Parathyroid adenoma (tissue), 2 donors: Measurements from ENCODE around the gene KIAA0753.

Experiments
- H2AFZ ChIP-seq: fragments of 300-600 bp; sonication (generic); one replicate; pipeline ENCODE4 v1.7.0; 2017; ENCODE audit warnings: antibody characterized with exemption, mild to moderate bottlenecking
- H3K27ac ChIP-seq: fragments of 300-600 bp; sonication (generic); one replicate; pipeline ENCODE4 v1.7.0; 2017
- H3K27me3 ChIP-seq: fragments of 300-600 bp; sonication (generic); one replicate; pipeline ENCODE4 v1.7.0; 2017; ENCODE audit warnings: low read length; ENCODE audit not compliant: control insufficient read depth, insufficient read depth
- H3K36me3 ChIP-seq: fragments of 300-600 bp; sonication (generic); one replicate; pipeline ENCODE4 v1.7.0; 2017; ENCODE audit warnings: low read length; ENCODE audit not compliant: control insufficient read depth, insufficient read depth
- H3K4me1 ChIP-seq: fragments of 300-600 bp; sonication (generic); one replicate; pipeline ENCODE4 v1.7.0; 2017; ENCODE audit warnings: control low read depth
- H3K4me2 ChIP-seq: fragments of 300-600 bp; sonication (generic); one replicate; pipeline ENCODE4 v1.7.0; 2017; ENCODE audit warnings: low read length
- H3K4me3 ChIP-seq: fragments of 300-600 bp; sonication (generic); one replicate; pipeline ENCODE4 v1.7.0; 2017; ENCODE audit warnings: low read depth, low read length
- H3K79me2 ChIP-seq: fragments of 300-600 bp; sonication (generic); one replicate; pipeline ENCODE4 v1.7.0; 2017; ENCODE audit warnings: control low read depth
- H3K9ac ChIP-seq: fragments of 300-600 bp; sonication (generic); one replicate; pipeline ENCODE4 v1.7.0; 2017; ENCODE audit warnings: mild to moderate bottlenecking
- H3K9me3 ChIP-seq: fragments of 300-600 bp; sonication (generic); one replicate; pipeline ENCODE4 v1.7.0; 2017; ENCODE audit warnings: low read length; ENCODE audit not compliant: control insufficient read depth
- CTCF ChIP-seq: fragments of 300-600 bp; sonication (generic); IDR thresholded peaks from one replicate; pipeline ENCODE4 v1.7.0; 2017; ENCODE audit warnings: antibody characterized with exemption, mild to moderate bottlenecking
- donor health status: primary hyperparathyroidism.

The KIAA0753 gene

GRCh38 chr17:6547336-6547735 is 93.2 kb downstream of the KIAA0753 start:
- no peak for TF ChIP-seq CTCF
- no peaks in the 10 kb centered on the region for H3K79me2 ChIP-seq
- no peak overlapping the region for H3K27ac ChIP-seq
- no peak overlapping the region for H2AFZ ChIP-seq
- no peak overlapping the region for H3K4me3 ChIP-seq
- no peaks in the 10 kb centered on the region for H3K4me1 ChIP-seq
- H3K27me3 ChIP-seq, result no peaks in the 10 kb centered on the region
- no peak overlapping the region for H3K9ac ChIP-seq
- no peaks in the 10 kb centered on the region for H3K9me3 ChIP-seq
- H3K36me3 ChIP-seq, result no peaks in the 10 kb centered on the region
- H3K4me2 ChIP-seq, result no peak overlapping the region

GRCh38 chr17:6546069-6546718 is 94.3 kb downstream of the KIAA0753 start:
- Histone ChIP-seq H3K9me3 (no peaks in the 10 kb centered on the region), H3K79me2 (no peaks in the 10 kb centered on the region), H3K27me3 (no peaks in the 10 kb centered on the region), H2AFZ (no peak overlapping the region), H3K9ac (no peak overlapping the region), H3K4me1 (no peaks in the 10 kb centered on the region), H3K36me3 (no peaks in the 10 kb centered on the region), H3K4me3 (no peak overlapping the region), H3K27ac (no peak overlapping the region), H3K4me2 (no peak overlapping the region)
- no peak for TF ChIP-seq CTCF

- Histone ChIP-seq H3K4me3 (no peak overlapping the region), H3K9me3 (no peaks in the 10 kb centered on the region), H3K9ac (no peak overlapping the region), H3K79me2 (no peaks in the 10 kb centered on the region), H3K27ac (no peak overlapping the region), H2AFZ (no peak overlapping the region), H3K4me2 (no peak overlapping the region), H3K36me3 (no peaks in the 10 kb centered on the region), H3K4me1 (no peaks in the 10 kb centered on the region), H3K27me3 (no peaks in the 10 kb centered on the region)
- TF ChIP-seq CTCF, result no peak
Observed at GRCh38 chr17:6545291-6545690, 95.2 kb downstream of the KIAA0753 start.

GRCh38 chr17:6544011-6544370 is 96.5 kb downstream of the KIAA0753 start:
- no peaks in the 10 kb centered on the region for H3K79me2 ChIP-seq
- no peak overlapping the region for H3K4me3 ChIP-seq
- H3K4me1 ChIP-seq, result no peaks in the 10 kb centered on the region
- no peak overlapping the region for H3K9ac ChIP-seq
- H3K4me2 ChIP-seq, result no peak overlapping the region
- no peaks in the 10 kb centered on the region for H3K27me3 ChIP-seq
- no peak for TF ChIP-seq CTCF
- no peaks in the 10 kb centered on the region for H3K36me3 ChIP-seq
- H3K9me3 ChIP-seq, result no peaks in the 10 kb centered on the region
- H3K27ac ChIP-seq, result no peak overlapping the region
- H2AFZ ChIP-seq, result no peak overlapping the region
